K562 (cell line): ENCODE data around the gene PRKCE. TPM values are rescaled to one million over a fixed set of nuclear protein-coding genes. Genes with fewer than 3 reads are reported as not detected.

Source experiments
- ASH1L ChIP-seq: fragments of 450-650 bp; IDR thresholded peaks from 2 replicates; pipeline ENCODE4 v1.6.1; 2018; ENCODE audit warnings: borderline replicate concordance, mild to moderate bottlenecking, low read depth; ENCODE audit not compliant: partially characterized antibody
- CCNT2 ChIP-seq: IDR thresholded peaks from 2 replicates; pipeline ENCODE4 v1.6.1; 2011; ENCODE audit warnings: borderline replicate concordance, low read depth, mild to moderate bottlenecking, moderate library complexity, mixed read lengths, low read length; ENCODE audit not compliant: insufficient read length; ENCODE audit errors: extremely low read depth
- E2F8 ChIP-seq: fragments of 450-650 bp; IDR thresholded peaks from 2 replicates; pipeline ENCODE4 v1.7.1; 2018; ENCODE audit warnings: mild to moderate bottlenecking, low read depth; ENCODE audit not compliant: partially characterized antibody
- ELF1 ChIP-seq: fragments of 200-800 bp; sonication (Bioruptor generic); IDR thresholded peaks from 2 replicates; pipeline ENCODE4 v1.6.1; 2016; ENCODE audit warnings: missing genetic modification characterization, missing compliant biosample characterization
- EP300 ChIP-seq: IDR thresholded peaks from 2 replicates; pipeline ENCODE4 v1.6.1; 2012; ENCODE audit warnings: low read length, improper control_type of control experiment
- ETV1 ChIP-seq: fragments of 450-650 bp; conservative IDR thresholded peaks from 2 replicates; pipeline ENCODE4 v1.6.1; 2016; ENCODE audit warnings: missing genetic modification characterization, control low read depth, low read depth, missing compliant biosample characterization
- NR2C2 ChIP-seq, 2 experiments: fragments of 200-800 bp in 1 of 2; sonication (Bioruptor generic) in 1 of 2; sonication (generic) in 1 of 2; formaldehyde crosslinking in 1 of 2; IDR thresholded peaks; 2 replicates each; pipeline versions ENCODE4 v1.6.1 to v1.8.0; 2016 to 2022; ENCODE audit warnings: mild to moderate bottlenecking in 1 of 2, missing compliant biosample characterization in 1 of 2, missing genetic modification characterization in 1 of 2, missing genetic modification reagents in 1 of 2
- POLR2AphosphoS5 ChIP-seq: IDR thresholded peaks from 2 replicates; pipeline ENCODE4 v1.6.1; 2011; ENCODE audit warnings: mild to moderate bottlenecking, low read depth, low read length, moderate library complexity; ENCODE audit not compliant: control insufficient read depth, insufficient read depth
- POLR2B ChIP-seq: fragments of 450-650 bp; IDR thresholded peaks from 2 replicates; pipeline ENCODE4 v1.6.1; 2018; ENCODE audit warnings: low read depth; ENCODE audit not compliant: partially characterized antibody
- RB1 ChIP-seq: fragments of 450-650 bp; IDR thresholded peaks from 2 replicates; pipeline ENCODE4 v1.6.1; 2017; ENCODE audit warnings: low read depth, mild to moderate bottlenecking
- SIN3B ChIP-seq: fragments of 450-650 bp; IDR thresholded peaks from 2 replicates; pipeline ENCODE4 v1.6.1; 2017; ENCODE audit warnings: low read depth, mild to moderate bottlenecking, moderate library complexity
- SMC3 ChIP-seq: conservative IDR thresholded peaks from 2 replicates; pipeline ENCODE4 v1.6.1; 2011; ENCODE audit warnings: low read depth, low read length, improper control_type of control experiment; ENCODE audit not compliant: insufficient read depth
- XRCC5 ChIP-seq: fragments of 200-400 bp; formaldehyde crosslinking; IDR thresholded peaks from 2 replicates; pipeline ENCODE4 v1.6.1; 2017; ENCODE audit warnings: low read depth, mild to moderate bottlenecking, low read length
- YY1 ChIP-seq, 3 experiments: IDR thresholded peaks; 2 replicates each; pipeline ENCODE4 v1.6.1; 2011; ENCODE audit warnings: low read length in 2 of 3, mild to moderate bottlenecking in 2 of 3, moderate library complexity in 2 of 3, borderline replicate concordance in 1 of 3, control low read depth in 1 of 3, low read depth in 1 of 3; ENCODE audit not compliant: insufficient read depth in 3 of 3, insufficient replicate concordance in 2 of 3, control insufficient read depth in 1 of 3, insufficient read length in 1 of 3; ENCODE audit errors: extremely low read depth in 1 of 3
- ZEB2 ChIP-seq: fragments of 450-650 bp; IDR thresholded peaks from 2 replicates; pipeline ENCODE4 v1.6.1; 2016
- ZMIZ1 ChIP-seq, 2 experiments: fragments of 150-350 bp in 1 of 2; IDR thresholded peaks; 2 replicates each; pipeline ENCODE4 v1.6.1; 2012 to 2016; ENCODE audit warnings: low read depth in 2 of 2, low read length in 2 of 2, mild to moderate bottlenecking in 1 of 2, moderate library complexity in 1 of 2
- ZNF277 ChIP-seq: fragments of 250-450 bp; sonication (Bioruptor Pico); IDR thresholded peaks from 2 replicates; pipeline ENCODE4 v1.8.0; 2022; ENCODE audit warnings: inconsistent platforms, mild to moderate bottlenecking, moderate library complexity, borderline replicate concordance
- polyA plus RNA-seq, 8 experiments: library from polyadenylated mRNA; depleted of rRNA in 4 of 8; stranded (reverse) in 5 of 8; unstranded in 3 of 8; fragments of >200 nt; fragmentation: Nextera tagmentation in 2 of 8; fragmentation: Illumina TruSeq in 1 of 8; extraction: Ambion mirVana in 2 of 8; extraction: Trizol in 1 of 8; gene quantifications; 2 replicates each; pipeline versions ENCODE4 v1.2.1 to v1.2.3, GENCODE V29; 2011 to 2014; ENCODE audit warnings: inconsistent platforms in 1 of 8, missing spikeins in 1 of 8
- total RNA-seq, 7 experiments: library from RNA; depleted of rRNA in 6 of 7; stranded (reverse); fragments of >200 nt in 6 of 7; fragmentation: Illumina TruSeq in 2 of 7; extraction: Trizol in 2 of 7; gene quantifications; 2 replicates each; pipeline versions ENCODE4 v1.2.1 to v1.2.3, GENCODE V29; 2011 to 2021; ENCODE audit warnings: low replicate concordance in 1 of 7

The PRKCE gene
- total and polyA plus RNA-seq, 9 of the 15 experiments (the other 6 are each of a cell fraction or from before 2014, with no cell fraction given) = 0.06 to 1.0 (median 0.22) TPM; not detected in 1

- TF ChIP-seq ETV1 (peak; percentile 90), SMC3 (no peak), NR2C2 (CRISPR knock-in tag; IDR thresholded peaks at IDR 0.05) (no peak), NR2C2 (tag; IDR thresholded peaks at IDR 0.05) (peak; percentile 93), XRCC5 (0 out of 2 replicates have a peak, but pooled peaks have one; percentile 24), RB1 (peak; percentile 81; the same call in 1 of the 2 replicates), ZEB2 (0 out of 2 replicates have a peak, but pooled peaks have one; percentile 39), ZMIZ1 (IDR thresholded peaks at IDR 0.05; ENCODE audit: low read depth in 2 of 2, low read length in 2 of 2) (0 out of 4 replicates have a peak, but pooled peaks of 1 of the 2 experiments have one; percentile 44), ELF1 (tag) (peak; percentile 78), YY1 (IDR thresholded peaks at IDR 0.05; ENCODE audit: borderline replicate concordance in 1 of 3, control insufficient read depth in 1 of 3, extremely low read depth in 1 of 3, insufficient read depth in 3 of 3, insufficient read length in 1 of 3, insufficient replicate concordance in 2 of 3, low read depth in 1 of 3, low read length in 2 of 3) (peak in 1 of 3 experiments; percentile 67), POLR2AphosphoS5 (peak; percentile 95), ASH1L (no peak), EP300 (peak; percentile 26; the same call in 1 of the 2 replicates), ZNF277 (no peak), POLR2B (peak; percentile 79), E2F8 (peak; percentile 84), CCNT2 (peak; percentile 59), SIN3B (no peak)
Observed at GRCh38 chr2:45611020-45611859, 40.2 kb upstream of the PRKCE start, which contains the start of gene SRBD1 (continued).
